ENCODE data around the gene SIVA1. TPM values are rescaled to one million over a fixed set of nuclear protein-coding genes. Genes with fewer than 3 reads are reported as not detected.

SIVA1 gene
- total and polyA plus RNA-seq, 2 of the 8 experiments (the other 6 are each of a cell fraction or from before 2014, with no cell fraction given) = 123 to 589 TPM

GRCh38 chr14:104757238-104757585 is 4.3 kb downstream of the SIVA1 start (continued):
- TF ChIP-seq MAFK (IDR thresholded peaks at IDR 0.05; ENCODE audit: low read depth, low read length) = no peak
- no peak for TF ChIP-seq POU5F1 (IDR thresholded peaks at IDR 0.05; ENCODE audit: low read depth, low read length)
